BJ (cell line): ENCODE measurements around the gene RIC1. TPM values are rescaled to one million over a fixed set of nuclear protein-coding genes. Genes with fewer than 3 reads are reported as not detected.
"Not testable (repeated sequence)": the region's sequence is repeated elsewhere in the genome, so short reads cannot be mapped to it uniquely, and the experiment has no call there.

Source experiments
- CTCF ChIA-PET: fragments of 350-600 bp; formaldehyde crosslinking; extraction: SDS; loops from one replicate; lab custom pipeline; 2021; ENCODE audit warnings: antibody characterized with exemption, inconsistent platforms; lab: Yijun Ruan, JAX
- POLR2A ChIA-PET: fragments of 300-600 bp; sonication (Branson Sonifier 250); formaldehyde crosslinking; extraction: SDS; loops from one replicate; lab custom pipeline; 2021; ENCODE audit warnings: antibody characterized with exemption; lab: Charles Lee
- DNase-seq: peaks from one replicate; pipeline ENCODE4 v3.0.0-alpha.2; 2011; ENCODE audit warnings: low read depth
- H3K27me3 ChIP-seq: 2 replicates; pipeline ENCODE4 v1.6.0; 2011; ENCODE audit warnings: low read length; ENCODE audit not compliant: control insufficient read depth, insufficient read depth
- H3K36me3 ChIP-seq: 2 replicates; pipeline ENCODE4 v1.5.1; 2011; ENCODE audit warnings: low read length; ENCODE audit not compliant: control insufficient read depth, insufficient read depth
- H3K4me3 ChIP-seq: 2 replicates; pipeline ENCODE4 v1.5.1; 2011; ENCODE audit warnings: low read depth, mild to moderate bottlenecking, control low read depth, low read length
- polyA plus RNA-seq: library from polyadenylated mRNA; depleted of rRNA; stranded (reverse); fragments of >200 nt; gene quantifications from 2 replicates; pipeline ENCODE4 v1.2.3, GENCODE V29; 2011
- TF ChIP-seq, protein P1 (sequence below): IDR thresholded peaks from 2 replicates; pipeline ENCODE4 v1.5.1; 2011; ENCODE audit warnings: low read depth, mild to moderate bottlenecking, control low read depth, inconsistent platforms, low read length, moderate library complexity; ENCODE audit not compliant: insufficient read depth

The RIC1 gene
- polyA plus RNA-seq, 1 experiment: 52.3 TPM

DNA sequence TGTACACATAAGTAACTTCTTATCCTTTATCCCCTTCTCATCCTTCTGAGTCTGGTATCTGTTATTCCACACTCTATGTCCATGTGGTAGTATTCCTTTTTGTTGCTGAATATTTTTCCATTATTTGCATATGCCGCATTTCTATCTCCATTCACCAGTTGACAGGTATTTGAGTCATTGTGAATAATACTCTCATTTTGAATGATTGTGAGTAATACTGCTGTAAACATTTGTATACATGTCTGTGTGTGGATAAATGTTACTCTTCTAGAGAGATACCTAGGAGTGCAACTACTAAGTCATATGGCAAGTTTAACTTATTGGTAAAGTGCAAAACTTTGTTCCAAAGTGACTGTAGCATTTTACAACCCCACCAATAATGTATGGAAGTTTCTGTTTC is 15.6 kb downstream of the RIC1 start:
- DNase-seq: no peak
- Histone ChIP-seq H3K27me3 (no peaks in the 10 kb centered on the region), H3K36me3 (no peaks in the 10 kb centered on the region), H3K4me3 (no peak overlapping the region)
- CTCF ChIA-PET: no interaction called here
- POLR2A ChIA-PET: no interaction called here
- TF ChIP-seq, protein P1, sequence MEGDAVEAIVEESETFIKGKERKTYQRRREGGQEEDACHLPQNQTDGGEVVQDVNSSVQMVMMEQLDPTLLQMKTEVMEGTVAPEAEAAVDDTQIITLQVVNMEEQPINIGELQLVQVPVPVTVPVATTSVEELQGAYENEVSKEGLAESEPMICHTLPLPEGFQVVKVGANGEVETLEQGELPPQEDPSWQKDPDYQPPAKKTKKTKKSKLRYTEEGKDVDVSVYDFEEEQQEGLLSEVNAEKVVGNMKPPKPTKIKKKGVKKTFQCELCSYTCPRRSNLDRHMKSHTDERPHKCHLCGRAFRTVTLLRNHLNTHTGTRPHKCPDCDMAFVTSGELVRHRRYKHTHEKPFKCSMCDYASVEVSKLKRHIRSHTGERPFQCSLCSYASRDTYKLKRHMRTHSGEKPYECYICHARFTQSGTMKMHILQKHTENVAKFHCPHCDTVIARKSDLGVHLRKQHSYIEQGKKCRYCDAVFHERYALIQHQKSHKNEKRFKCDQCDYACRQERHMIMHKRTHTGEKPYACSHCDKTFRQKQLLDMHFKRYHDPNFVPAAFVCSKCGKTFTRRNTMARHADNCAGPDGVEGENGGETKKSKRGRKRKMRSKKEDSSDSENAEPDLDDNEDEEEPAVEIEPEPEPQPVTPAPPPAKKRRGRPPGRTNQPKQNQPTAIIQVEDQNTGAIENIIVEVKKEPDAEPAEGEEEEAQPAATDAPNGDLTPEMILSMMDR: no peak

DNA sequence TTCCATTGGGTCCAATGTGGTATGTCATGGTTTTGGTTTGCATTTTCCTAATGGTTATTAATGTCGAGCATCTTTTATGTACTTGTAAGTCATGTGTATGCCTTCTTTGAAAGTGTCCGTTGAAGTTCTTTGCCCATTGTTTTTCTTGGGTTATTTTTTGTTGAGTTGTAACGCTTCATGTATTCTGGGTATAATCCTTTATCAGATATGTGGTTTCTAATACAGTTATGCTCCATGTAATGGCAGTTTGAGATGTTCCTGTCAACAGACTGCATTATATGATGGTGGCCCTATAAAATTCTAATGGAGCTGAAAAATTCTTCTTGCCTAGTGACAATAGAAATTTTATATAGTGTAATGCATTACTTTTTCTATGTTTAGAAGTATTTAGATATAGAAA is 17.2 kb downstream of the RIC1 start:
- TF ChIP-seq, protein P1: no peak
- no peaks in the 10 kb centered on the region for H3K27me3 ChIP-seq
- no peak overlapping the region for H3K4me3 ChIP-seq
- POLR2A ChIA-PET: no interaction called here
- DNase-seq: no peak
- H3K36me3 ChIP-seq: peaks cover 2% of the 10 kb centered on the region; the same call in 1 of the 2 replicates
- CTCF ChIA-PET: no interaction called here

DNA sequence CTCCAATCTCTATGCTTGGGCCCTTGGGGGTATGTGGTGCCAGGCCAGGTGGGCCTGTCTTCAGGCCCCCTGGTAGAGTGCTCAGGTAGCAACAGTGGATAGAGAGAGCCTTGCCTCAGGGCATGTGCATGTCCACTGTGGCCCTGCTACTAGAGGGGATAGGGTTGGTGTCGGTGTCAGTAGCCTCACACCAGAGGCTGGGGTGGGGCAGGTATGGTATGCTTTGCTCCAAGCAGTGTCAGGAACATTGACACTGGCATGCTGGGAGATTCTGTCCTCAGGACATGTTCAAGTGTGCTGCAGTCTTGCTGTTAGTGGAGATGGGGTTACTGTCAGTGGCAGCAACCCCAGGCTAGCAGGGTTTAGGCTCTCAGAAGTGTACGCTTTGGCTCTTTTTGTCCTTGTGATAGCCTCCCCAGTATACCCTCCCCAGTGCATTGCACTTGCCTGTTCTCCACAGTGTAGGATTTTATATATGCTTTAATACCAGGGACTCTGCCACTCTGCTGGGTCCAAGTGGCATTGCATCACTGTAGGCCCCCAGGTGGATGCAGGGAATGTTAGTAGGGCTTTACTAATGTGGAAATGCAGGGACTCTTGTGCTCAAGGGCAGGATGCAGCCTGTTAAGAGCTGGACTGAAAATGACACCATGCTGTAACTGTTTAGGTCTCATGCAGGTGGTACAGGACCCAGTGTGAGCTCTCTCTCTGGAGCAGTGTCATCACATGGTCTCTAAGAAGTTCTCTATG is 21.6 kb downstream of the RIC1 start:
- Histone ChIP-seq H3K27me3 (no peaks in the 10 kb centered on the region), H3K36me3 (peaks cover 2% of the 10 kb centered on the region), H3K4me3 (no peak overlapping the region)
- DNase-seq: no peak
- ChIA-PET POLR2A (no interaction called here), CTCF (no interaction called here)
- TF ChIP-seq, protein P1: no peak

DNA sequence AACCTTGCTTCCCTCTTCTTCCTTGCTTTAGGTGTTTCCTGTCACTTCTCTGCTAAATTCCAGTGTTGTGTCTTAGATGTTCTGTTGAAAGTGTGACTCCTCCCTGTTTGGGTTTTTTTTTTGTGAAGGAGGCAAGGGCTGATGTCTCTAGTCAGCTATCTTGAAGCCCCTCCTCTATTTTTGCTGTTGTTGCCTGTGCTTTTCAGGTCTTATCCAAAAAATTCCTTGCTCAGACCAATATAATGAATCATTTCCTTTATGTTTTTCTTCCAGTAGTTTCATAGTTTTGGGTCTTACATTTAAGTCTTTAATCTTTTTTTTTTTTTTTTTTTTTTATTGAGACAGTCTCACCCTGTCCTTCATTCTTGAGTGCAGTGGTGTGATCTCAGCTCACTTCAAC is 22.3 kb downstream of the RIC1 start:
- DNase-seq: no peak

DNA sequence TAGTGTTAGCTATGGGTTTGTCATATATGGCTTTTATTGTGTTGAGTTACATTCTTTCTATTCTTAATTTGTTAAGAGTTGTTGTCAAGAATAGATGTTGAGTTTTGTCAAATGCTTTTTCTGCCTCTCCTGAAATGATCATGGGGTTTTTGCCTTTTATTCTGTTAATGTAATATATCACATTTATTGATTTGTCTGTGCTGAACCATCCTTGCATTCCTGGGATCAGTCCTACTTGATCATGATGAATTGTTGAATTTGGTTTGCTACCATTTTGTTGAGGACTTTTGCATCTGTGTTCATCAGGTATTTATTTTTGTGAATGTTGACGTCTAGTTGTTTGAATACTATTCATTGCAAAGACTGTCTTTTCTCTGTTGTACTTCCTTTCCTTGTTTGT is 23.9 kb downstream of the RIC1 start:
- TF ChIP-seq, protein P1: no peak
- no peak for DNase-seq
- no peaks in the 10 kb centered on the region for H3K27me3 ChIP-seq
- peaks cover 2% of the 10 kb centered on the region for H3K36me3 ChIP-seq
- no peak overlapping the region for H3K4me3 ChIP-seq
- POLR2A ChIA-PET: no interaction called here
- CTCF ChIA-PET: no interaction called here

More for the DNA sequence above, 22.3 kb downstream of the RIC1 start:
- POLR2A ChIA-PET: no interaction called here
- Histone ChIP-seq H3K36me3 (peaks cover 2% of the 10 kb centered on the region), H3K4me3 (no peak overlapping the region), H3K27me3 (no peaks in the 10 kb centered on the region)
- CTCF ChIA-PET: no interaction called here
- TF ChIP-seq, protein P1: no peak

DNA sequence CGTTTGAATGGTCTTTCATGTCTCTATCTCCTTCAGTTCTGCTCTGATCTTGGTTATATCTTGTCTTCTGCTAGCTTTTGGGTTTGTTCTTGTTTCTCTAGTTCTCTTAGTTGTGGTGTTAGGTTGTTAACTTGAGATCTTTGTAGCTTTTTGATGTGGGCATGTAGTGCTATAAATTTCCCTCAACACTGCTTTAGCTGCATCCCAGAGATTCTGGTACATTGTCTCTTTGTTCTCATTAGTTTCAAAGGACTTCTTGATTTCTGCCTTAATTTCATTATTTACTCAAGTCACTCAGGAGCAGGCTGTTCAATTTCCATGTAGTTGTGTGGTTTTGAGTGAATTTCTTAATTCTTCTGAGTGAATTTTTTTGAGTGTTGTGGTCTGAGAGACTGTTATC is 33.9 kb downstream of the RIC1 start:
- H3K4me3 ChIP-seq, CTCF ChIA-PET, H3K27me3 ChIP-seq, DNase-seq, H3K36me3 ChIP-seq, POLR2A ChIA-PET: not testable (repeated sequence)
